GM12878 (cell line): ENCODE results near the gene TTC23.

ENCODE experiments used
- CHD4 ChIP-seq: fragments of 200-600 bp; sonication (generic); IDR thresholded peaks from 2 replicates; pipeline ENCODE4 v1.6.1; 2016; ENCODE audit warnings: mild to moderate bottlenecking
- EZH2 ChIP-seq: IDR thresholded peaks from 2 replicates; pipeline ENCODE4 v1.6.1; 2012; ENCODE audit warnings: low read depth, mild to moderate bottlenecking, control low read depth, inconsistent platforms, low read length, borderline replicate concordance; ENCODE audit not compliant: control insufficient read depth
- MTA3 ChIP-seq: IDR thresholded peaks from 2 replicates; pipeline ENCODE4 v1.6.1; 2012; ENCODE audit warnings: low read length, inconsistent platforms, borderline replicate concordance
- NFYB ChIP-seq: IDR thresholded peaks from 2 replicates; pipeline ENCODE4 v1.6.1; 2011; ENCODE audit warnings: low read depth, mild to moderate bottlenecking, low read length, improper control_type of control experiment, moderate library complexity; ENCODE audit not compliant: insufficient read depth
- POLR2A ChIP-seq: IDR thresholded peaks from 2 replicates; pipeline ENCODE4 v1.6.1; 2011; ENCODE audit warnings: low read depth, mild to moderate bottlenecking, low read length
- POLR2AphosphoS2 ChIP-seq: IDR thresholded peaks from 2 replicates; pipeline ENCODE4 v1.6.1; 2011; ENCODE audit warnings: low read depth, mild to moderate bottlenecking, low read length, improper control_type of control experiment, moderate library complexity
- RAD21 ChIP-seq: IDR thresholded peaks from 2 replicates; pipeline ENCODE4 v1.6.1; 2011; ENCODE audit warnings: mild to moderate bottlenecking, low read depth, low read length, moderate library complexity; ENCODE audit not compliant: insufficient read depth
- SP1 ChIP-seq: IDR thresholded peaks from one replicate; pipeline ENCODE4 v1.6.1; 2011; ENCODE audit warnings: low read depth, low read length
- ZNF274 ChIP-seq: IDR thresholded peaks from one replicate; pipeline ENCODE4 v1.8.0; 2011; ENCODE audit not compliant: insufficient read length, insufficient read depth
- TF ChIP-seq, protein P1 (sequence below): fragments of 450-650 bp; IDR thresholded peaks from 2 replicates; pipeline ENCODE4 v1.6.1; 2016; ENCODE audit warnings: mild to moderate bottlenecking, moderate library complexity, borderline replicate concordance

DNA sequence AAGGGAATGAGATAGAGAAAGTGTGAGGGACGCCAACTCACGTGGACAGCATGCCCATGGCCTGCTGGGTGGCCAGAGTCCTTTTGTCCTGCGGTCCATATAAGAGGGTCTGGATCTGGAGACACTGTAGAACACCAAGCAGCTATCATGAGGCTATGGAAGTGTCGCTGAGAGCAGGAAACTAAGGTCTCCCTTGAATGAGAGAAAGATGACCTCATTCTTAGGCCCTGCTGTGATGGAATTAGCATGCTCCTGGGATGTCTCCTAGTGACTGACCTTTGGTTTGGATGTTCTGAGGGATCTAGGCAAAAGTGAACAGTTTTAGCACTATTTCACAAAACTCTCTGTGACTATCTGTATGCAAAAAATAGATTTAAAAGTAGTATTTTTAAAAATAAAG is 110.1 kb downstream of the TTC23 start:
- TF ChIP-seq POLR2A (no peak), ZNF274 (no peak), MTA3 (no peak), POLR2AphosphoS2 (no peak), NFYB (no peak), RAD21 (no peak), SP1 (no peak), CHD4 (no peak), EZH2 (no peak)
- TF ChIP-seq, protein P1, sequence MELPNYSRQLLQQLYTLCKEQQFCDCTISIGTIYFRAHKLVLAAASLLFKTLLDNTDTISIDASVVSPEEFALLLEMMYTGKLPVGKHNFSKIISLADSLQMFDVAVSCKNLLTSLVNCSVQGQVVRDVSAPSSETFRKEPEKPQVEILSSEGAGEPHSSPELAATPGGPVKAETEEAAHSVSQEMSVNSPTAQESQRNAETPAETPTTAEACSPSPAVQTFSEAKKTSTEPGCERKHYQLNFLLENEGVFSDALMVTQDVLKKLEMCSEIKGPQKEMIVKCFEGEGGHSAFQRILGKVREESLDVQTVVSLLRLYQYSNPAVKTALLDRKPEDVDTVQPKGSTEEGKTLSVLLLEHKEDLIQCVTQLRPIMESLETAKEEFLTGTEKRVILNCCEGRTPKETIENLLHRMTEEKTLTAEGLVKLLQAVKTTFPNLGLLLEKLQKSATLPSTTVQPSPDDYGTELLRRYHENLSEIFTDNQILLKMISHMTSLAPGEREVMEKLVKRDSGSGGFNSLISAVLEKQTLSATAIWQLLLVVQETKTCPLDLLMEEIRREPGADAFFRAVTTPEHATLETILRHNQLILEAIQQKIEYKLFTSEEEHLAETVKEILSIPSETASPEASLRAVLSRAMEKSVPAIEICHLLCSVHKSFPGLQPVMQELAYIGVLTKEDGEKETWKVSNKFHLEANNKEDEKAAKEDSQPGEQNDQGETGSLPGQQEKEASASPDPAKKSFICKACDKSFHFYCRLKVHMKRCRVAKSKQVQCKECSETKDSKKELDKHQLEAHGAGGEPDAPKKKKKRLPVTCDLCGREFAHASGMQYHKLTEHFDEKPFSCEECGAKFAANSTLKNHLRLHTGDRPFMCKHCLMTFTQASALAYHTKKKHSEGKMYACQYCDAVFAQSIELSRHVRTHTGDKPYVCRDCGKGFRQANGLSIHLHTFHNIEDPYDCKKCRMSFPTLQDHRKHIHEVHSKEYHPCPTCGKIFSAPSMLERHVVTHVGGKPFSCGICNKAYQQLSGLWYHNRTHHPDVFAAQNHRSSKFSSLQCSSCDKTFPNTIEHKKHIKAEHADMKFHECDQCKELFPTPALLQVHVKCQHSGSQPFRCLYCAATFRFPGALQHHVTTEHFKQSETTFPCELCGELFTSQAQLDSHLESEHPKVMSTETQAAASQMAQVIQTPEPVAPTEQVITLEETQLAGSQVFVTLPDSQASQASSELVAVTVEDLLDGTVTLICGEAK: no peak
